HG03108 (cell line): ENCODE data around the gene AGBL4.

ENCODE experiments used
- ATAC-seq: cut with Tn5 transposase; IDR thresholded peaks from one replicate; pipeline ENCODE4 v1.9.1; 2021; ENCODE audit warnings: moderate library complexity; ENCODE audit not compliant: unreplicated experiment

Gene AGBL4

DNA sequence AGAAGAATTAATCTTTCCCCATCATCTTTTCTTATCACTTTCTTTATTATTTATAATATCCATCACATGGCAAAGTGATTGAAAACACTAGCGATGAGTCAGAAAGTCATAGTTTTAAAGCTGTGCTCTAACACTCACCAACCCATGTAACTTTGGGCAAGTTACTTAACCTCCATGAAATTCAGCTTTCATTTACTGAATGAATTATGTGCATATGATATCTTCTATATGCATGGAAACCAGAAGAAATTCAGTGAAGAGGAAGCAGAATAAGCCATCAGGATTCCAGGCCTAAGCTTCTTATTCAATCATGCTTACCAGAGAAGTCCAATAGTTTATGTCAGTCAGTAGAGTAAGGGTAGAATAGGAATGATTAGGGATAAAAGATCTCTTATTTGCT, 300.1 kb downstream of the AGBL4 start:
- no peak for ATAC-seq

DNA sequence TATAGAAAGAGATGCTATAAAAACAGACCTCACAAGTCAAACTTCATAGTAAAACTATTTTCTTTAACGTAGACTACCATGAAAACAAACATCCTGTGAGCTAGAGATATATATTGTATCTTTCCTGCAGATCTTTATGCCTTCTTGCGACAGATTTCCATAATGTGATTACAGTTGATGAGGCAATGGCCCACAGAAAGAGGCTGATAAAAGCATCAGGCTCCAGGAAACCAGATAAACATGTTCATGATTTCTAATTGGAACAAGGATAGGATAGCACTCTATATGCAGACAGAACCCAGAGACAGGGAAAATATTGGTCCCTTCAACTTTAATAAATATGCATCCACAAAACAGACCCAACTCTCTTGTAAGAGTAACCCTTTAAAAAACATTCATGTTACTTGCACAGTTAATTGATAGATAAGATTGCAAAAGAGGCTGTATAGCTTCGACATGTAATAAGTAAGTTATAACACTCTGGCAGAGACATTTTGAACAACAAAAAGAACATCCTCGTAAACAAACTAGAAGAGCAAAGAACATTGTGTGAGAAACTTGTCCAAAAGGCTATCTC, 329.4 kb downstream of the AGBL4 start:
- ATAC-seq = no peak

DNA sequence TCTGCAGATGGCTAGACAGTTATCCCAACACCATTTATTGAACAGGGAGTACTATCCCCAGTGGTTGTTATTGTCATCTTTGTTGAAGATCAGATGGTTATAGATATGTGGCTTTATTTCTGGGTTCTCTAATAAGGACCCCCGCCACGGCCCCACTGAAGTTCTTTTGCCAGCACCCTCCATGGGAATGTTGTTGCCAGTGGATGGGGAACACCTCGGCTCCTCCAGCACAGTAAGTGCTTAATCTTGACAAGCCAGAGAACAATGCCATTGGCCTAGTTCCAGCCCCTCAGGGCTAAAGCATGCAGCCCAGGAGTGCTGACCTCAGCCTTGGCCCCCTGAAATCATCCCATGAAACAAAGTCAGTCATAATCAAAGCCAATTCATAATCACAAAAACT, 337.6 kb downstream of the AGBL4 start:
- ATAC-seq = no peak

DNA sequence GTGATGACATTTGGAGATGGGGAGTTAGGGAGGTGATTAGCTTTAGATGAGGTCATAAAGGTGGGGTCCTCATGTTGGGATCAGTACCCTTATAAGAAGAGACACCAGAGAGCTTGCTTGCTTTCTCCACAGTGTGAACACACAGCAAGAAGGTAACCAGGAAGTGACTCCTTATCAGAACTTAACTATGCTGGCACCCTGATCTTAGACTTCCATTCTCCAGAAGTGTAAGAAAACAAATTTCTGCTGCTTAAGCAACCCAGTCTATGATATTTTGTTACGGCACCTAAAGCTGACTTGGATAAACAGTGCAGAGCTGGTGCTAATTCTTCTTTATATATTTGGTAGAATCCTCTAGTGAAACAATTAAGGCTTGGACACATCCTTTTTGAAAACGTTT, 346.0 kb downstream of the AGBL4 start:
- ATAC-seq = no peak

DNA sequence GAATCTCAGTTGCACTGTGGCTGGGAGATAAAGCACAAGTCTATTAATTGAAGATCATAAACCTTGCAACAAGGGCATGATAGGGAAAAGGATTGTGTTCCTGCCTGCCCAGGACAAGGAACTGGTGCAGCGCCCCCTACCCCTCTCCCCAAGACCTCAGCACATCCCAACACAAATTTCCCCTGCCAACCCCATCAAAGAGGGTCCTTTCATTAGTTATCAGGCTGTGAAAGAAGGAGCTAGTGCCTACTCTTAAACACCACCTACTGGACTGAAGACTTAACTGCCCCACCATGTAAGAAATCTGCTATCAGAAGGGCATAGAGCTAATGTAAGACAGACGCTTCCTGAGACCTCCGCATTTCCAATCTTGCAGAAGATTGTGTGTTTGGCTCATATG, 372.6 kb downstream of the AGBL4 start:
- no peak for ATAC-seq

DNA sequence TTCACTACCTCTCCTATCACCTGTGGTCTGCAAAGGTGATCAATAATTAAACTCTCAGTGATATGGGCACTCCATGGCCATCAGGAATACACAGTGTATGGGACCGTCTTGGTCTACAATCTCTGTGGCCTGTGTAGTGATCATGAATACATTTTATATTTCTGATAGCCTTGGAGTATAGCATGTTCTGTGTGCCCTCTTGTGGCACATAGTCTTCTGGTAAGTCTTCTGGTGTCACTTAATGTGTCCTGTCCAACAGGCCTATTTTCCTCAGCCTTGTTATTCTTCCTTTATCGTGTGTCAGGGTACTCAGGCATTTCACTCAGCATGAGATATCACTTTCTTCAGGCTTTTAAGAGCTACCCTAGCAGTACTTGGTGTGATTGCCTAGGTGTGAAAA, 393.6 kb downstream of the AGBL4 start:
- no peak for ATAC-seq

DNA sequence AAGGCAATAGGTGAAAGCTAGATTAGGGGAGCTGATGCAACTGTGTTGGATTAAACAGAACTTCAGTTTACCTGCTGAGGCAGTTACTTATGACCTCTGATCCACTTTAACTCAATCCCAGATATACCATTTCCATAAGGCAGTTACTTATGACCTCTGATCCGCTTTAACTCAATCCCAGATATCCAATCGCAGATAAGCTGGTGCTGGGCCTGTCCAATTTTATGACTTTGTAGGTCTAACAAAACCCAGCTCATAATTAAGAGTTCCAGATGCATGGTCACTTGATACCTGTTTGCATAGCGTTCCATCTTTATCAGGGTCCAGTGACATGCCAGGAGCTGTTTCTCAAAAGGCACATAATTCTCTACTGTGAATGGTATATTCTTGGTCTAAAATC, 396.0 kb downstream of the AGBL4 start:
- ATAC-seq = no peak

DNA sequence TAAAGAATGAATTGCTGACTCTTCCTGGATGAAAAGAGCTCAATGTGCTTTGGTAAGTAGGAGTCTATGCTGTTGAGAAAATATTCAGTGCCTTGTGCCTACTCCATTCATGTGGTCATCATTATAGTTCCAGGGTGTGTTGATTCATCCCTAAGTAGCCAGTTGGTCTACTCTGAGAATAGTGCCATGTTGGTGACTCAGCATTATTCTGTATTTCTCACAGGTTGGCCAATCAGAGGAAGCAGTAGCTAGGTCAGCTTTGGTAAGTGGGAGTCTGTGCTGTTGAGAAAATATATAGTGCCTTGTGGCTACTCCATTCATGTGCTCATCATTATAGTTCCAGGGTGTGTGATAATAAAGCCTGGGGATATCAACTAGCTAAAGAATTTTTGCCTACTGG, 397.3 kb downstream of the AGBL4 start:
- no peak for ATAC-seq

DNA sequence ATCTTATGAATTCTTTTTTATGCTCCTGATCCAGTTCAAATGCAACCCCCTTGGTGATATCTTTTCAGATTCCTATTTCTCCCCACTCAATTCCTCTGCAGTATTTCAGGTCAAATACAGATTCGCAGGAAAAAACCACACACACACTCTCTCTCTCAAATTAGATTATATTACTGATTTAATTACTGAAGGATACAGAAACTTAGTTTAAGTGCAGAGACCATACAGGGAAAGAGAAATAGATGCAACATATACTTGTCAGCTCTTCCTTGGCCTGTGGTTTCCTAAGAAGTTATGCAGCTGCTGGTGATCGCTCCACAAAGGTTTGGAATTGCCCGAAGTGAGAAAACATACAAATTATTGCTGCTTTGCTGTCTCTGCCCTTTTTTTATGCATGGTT, 400.9 kb downstream of the AGBL4 start:
- ATAC-seq = no peak

DNA sequence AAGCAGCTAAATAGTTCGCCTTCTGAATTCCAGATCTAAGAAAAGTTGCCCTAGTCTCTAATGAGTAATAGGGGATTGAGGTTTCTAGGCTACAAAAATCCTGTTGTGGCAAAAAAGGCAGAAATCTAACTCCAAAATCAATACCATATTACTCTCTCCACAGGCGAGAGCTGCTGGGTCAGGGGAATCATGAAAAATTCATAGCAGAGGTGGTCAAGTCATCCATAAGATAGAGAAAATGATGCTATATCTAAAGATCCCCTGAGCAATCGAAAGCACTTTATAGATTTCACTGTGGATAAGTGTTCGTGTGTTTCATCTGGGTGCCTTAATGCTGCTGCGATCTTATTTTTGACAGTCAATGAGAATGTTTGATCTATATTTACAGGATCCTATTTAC, 417.7 kb downstream of the AGBL4 start:
- ATAC-seq = no peak

DNA sequence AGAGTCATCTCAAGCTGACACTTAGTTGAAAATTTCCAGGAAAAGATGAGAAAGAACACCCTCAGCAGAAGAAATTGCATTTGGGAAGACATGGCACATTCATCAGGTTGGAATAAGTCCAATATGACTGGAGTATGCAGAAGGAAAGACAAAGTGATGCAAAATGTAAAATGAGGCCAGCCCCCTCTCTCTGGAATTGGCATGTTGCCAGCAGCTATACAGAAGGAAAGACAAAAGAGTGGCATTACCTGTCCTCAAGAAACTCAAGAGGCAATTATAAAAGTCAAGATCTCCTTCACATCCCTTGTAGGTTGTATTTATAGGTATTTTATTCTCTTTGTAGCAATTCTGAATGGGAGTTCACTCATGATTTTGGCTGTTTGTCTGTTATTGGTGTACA, 426.3 kb downstream of the AGBL4 start:
- ATAC-seq = no peak

DNA sequence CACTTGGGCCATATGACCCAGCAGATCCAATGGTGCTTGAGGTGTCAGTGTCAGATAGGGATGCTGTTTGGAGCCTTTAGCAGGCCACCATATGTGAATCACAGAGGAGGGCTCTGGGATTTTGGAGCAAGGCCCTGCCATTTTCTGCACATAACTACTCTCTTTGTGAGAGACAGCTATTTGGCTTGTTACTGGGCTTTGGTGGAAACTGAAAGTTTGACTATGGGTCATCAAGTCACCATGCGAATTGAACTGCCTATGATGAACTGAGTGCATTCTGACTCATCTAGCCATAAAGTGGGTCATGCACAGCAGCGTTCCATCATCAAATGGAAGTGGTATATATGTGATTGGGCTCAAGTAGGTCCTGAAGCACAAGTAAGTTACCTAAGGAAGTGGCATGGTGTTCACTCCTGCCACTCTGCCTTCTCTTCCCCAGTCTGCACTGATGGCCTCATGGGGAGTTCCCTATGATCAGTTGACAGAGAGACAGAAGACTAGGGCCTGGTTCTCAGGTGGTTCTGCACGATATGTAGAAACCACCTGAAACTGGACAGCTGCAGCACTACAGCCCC, 447.3 kb downstream of the AGBL4 start:
- ATAC-seq = no peak

DNA sequence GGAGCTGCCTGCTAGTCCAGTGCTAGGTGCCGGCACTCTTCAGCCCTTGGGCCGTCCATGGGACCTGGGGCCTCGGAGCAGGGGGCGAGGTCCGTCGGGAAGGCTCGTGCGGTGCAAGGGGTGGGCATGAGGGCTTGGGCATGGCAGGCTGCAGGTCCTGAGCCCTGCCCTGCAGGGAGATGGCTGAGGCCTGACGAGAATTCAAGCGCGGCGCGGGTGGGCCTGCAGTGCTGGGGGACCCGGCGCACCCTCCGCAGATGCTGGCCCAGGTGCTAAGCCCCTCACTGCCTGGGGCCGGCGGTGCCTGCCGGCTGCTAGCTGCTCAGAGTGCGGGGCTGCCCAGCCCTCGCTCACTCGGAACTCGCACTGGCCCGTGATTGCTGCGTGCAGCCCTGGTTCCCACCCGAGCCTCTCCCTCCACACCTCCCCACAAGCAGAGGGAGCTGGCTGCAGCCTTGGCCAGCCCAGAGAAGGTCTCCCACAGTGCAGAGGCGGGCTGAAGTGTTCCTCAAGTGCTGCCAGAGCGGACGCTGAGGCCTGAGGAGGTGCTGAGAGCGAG, 467.0 kb downstream of the AGBL4 start:
- no peak for ATAC-seq

DNA sequence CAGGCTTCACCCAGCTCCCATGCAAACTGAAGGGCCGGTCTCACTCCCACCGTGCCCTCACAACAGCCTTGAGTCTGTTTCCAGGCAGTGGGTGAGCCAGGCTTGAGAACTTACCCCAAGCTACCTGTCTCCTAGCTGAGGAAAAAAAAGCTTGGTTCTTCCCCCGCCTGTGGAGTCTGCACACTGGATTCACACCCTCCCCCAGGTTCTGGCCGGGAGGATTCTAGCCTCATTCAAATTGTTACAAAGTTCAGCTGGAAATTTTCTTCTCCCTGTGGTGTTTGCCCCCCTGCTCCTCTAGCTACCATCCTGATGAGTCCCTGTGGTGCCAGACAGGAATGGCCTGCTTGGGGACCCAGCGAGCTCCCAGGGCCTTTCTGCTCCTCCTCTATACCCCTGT, 471.7 kb downstream of the AGBL4 start:
- no peak for ATAC-seq

DNA sequence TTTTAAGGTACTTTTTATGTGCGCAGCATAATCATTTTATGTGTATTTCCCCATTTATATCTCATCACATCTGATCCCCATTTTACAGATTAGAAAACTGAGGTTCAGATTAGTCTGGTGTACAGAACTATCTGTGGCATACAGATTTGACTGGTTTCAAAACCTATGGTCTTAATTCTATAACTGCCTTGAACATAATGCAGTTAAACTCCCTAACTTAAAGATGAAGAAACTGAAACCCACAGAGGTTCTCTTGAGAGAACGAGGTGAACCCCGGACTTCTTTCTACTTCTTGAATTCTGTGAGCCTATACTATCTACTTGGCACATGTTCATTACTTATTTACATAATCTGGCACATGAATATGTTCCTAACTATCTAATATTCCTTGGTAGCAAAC, 479.1 kb downstream of the AGBL4 start:
- no peak for ATAC-seq

DNA sequence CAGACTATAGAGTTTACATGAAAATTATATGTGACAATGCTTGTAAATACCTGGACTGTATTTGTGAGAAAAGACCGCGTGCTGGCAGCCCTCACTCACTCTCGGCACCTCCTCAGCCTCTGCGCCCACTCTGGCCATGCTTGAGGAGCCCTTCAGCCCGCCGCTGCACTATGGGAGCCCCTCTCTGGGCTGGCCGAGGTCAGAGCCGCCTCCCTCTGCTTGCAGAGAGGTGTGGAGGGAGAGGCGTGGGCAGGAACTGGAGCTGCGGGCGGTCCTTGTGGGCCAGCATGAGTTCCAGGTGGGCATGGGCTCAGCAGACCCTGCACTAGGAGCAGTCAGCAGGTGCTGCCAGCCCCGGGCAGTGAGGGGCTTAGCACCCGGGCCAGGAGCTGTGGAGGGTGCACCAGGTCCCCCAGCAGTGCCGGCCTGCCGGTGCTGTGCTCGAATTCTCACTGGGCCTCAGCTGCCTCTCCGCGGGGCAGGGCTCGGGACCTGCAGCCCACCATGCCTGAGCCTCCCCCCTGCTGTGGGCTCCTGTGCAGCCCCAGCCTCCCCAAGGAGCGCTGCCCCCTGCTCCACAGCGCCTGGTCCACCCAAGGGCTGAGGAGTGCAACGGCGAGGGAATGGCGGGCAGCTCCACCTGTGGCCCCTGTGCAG, 482.5 kb downstream of the AGBL4 start:
- no peak for ATAC-seq

DNA sequence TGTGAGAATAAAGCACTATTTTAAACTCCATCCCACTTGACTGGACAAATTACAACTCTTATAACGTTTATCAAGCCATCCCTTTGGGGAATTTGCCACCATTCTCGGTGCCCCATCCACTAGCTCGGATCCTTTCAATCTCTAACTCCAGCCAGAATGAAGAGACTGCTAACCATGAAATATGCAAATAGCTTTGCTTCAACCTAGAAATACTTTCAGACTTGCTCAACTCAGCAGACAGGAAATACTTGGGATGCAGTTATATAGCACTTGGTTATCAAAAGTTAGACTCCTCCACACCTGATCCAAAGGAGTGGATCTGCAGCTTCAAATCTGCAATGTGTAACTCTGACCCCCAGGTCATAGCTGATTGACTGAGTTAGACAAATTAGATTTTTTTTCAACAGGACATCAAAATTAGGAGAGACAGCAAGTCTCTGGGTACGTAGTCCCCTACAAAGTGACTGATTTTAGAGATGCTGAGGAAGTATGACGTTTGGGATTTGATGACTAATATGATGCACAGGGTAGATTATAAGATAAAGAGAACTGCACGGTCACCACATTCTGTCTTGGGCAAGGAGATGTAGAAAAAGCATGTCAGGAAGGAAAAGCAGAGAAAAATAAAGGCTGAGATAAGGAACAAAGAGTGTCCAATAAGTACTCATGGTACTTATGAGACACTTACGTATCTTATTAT, 496.0 kb downstream of the AGBL4 start:
- no peak for ATAC-seq

DNA sequence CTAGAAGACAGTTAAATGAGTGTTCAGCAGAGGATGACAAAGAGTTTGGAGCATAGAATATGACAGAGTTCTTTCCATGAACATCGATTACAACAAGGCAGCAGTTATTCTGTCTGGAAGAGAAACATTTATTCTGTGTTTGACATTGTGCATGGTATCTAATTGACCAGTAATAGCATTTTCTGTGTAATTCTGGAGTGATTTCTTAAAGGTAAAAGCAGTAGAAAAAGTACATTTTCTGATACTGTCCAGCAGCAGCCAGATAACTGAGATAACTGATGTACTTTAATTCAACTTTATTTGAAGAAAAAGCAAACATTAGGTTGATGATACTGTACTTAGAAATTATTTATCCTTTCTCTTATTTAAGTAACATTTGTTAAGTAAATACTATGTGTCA, 497.1 kb downstream of the AGBL4 start:
- no peak for ATAC-seq

DNA sequence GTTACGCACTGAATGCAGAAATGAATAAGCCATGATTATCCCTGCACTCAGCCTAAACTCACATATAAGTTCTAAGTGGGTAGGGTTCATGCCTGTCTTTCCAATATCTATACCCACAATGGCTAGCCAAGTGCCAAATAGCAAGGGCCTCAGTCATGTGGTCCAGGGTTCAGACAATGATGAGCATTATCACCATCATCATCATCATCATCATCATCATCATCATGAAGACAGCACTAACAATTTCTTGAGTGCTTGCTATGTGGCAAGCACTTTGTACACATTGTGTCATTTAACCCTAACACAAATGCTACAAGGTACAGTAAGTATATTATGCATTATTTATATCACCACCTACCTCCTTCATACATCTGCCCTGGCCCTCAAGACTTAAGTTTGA, 500.0 kb downstream of the AGBL4 start:
- no peak for ATAC-seq

DNA sequence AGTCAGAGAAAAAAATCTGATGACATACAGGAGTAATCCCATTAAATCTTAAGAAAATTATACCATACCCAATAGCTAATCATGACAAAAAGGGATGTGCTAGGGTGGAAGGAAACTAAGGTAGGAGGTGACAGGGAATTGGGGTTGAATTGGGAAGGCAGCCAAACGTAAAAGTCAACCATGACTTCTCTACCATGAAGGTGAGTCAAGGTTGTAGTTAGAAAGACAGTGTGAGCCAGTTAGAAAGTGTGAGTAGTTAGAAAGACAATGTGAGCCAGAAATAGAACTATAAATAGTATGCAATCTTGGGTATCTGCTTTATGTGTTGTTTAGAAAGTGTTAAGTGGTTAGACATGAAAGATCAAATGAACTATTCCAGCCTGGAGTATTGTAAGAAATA, 556.8 kb downstream of the AGBL4 start:
- no peak for ATAC-seq

DNA sequence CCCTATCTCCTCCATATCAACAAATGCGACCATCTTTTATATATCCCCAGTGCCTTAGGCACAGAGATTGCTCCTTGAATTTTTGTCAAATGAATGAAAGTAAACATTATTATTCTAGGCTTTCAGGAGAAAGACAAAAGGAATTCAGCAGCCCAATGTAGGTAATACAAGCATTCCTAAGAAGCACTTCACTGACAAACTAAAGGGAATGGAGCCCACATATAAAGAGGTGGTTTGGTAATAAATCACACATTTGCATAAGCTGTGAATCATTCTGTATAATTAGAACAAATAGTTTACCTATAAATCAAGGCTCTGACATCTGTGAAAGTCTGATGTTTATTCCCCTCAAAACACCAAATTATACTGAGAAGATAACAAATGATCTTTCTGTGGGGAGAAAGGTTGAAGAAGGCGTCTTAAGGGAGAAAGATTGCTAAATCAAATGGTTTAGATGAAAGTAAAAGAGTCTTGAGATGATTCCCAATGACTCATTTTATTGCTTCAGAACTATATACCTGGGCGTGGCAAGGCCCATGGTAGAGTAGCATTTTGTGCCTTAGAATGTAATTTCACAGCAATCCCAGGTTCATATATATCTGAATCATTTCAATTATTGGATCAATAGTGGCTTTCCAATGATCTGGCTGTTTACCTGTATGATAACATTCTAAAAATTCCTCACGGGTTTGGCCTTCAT, 558.1 kb downstream of the AGBL4 start:
- ATAC-seq = no peak
